Skeletal muscle tissue (tissue), 4 donors: ENCODE results near the gene PTPRR. TPM values are rescaled to one million over a fixed set of nuclear protein-coding genes. Genes with fewer than 3 reads are reported as not detected.

Experiments
- H3K27ac ChIP-seq: one replicate; pipeline ENCODE4 v1.7.0; 2013; ENCODE audit warnings: mild to moderate bottlenecking, low read depth, low read length, inconsistent platforms
- H3K27me3 ChIP-seq, 3 donors: one replicate each; pipeline ENCODE4 v1.7.0; 2013; ENCODE audit warnings: low read length in 3 of 3; ENCODE audit not compliant: control insufficient read depth in 3 of 3, insufficient read depth in 3 of 3
- H3K36me3 ChIP-seq, 3 donors: one replicate each; pipeline ENCODE4 v1.7.0; 2013; ENCODE audit warnings: low read length in 3 of 3; ENCODE audit not compliant: control insufficient read depth in 3 of 3, insufficient read depth in 3 of 3
- H3K4me1 ChIP-seq, 3 donors: one replicate each; pipeline ENCODE4 v1.7.0; 2013; ENCODE audit warnings: low read length in 3 of 3, mild to moderate bottlenecking in 3 of 3; ENCODE audit not compliant: control insufficient read depth in 3 of 3, insufficient read depth in 3 of 3
- H3K4me3 ChIP-seq, 3 donors: one replicate each; pipeline ENCODE4 v1.7.0; 2013; ENCODE audit warnings: low read length in 3 of 3
- H3K9ac ChIP-seq, 3 donors: one replicate each; pipeline ENCODE4 v1.7.0; 2013; ENCODE audit warnings: low read length in 3 of 3, mild to moderate bottlenecking in 3 of 3, moderate library complexity in 2 of 3, low read depth in 1 of 3
- H3K9me3 ChIP-seq, 3 donors: one replicate each; pipeline ENCODE4 v1.7.0; 2013; ENCODE audit warnings: low read length in 3 of 3; ENCODE audit not compliant: control insufficient read depth in 3 of 3
- total RNA-seq: library from RNA; depleted of rRNA; stranded (reverse); fragments of >200 nt; gene quantifications from one replicate; pipeline ENCODE4 v1.2.3, GENCODE V29; 2014
- donor health status: Osteomylitis.

PTPRR gene
- total RNA-seq: 1.0 TPM

- Histone ChIP-seq H3K9ac (no peak within 1 kb of the TSS), H3K27me3 (peaks cover 13 to 18% (median 17%) of the 10 kb centered on the region in 3 donors), H3K27ac (no peak within 1 kb of the TSS), H3K9me3 (no peaks in the 10 kb centered on the region), H3K4me1 (peaks cover 0 to 6% (median 4%) of the 10 kb centered on the region in 3 donors), H3K36me3 (no peaks in the 10 kb centered on the region), H3K4me3 (no peak within 1 kb of the TSS)
Observed at GRCh38 chr12:70920251-70920851, at the start of gene PTPRR. Gene PTPRR (minus strand): TSS chr12:70920738. CDS start chr12:70920390, 348 bp downstream.

GRCh38 chr12:70966996-70967790, 46.7 kb upstream of the PTPRR start:
- Histone ChIP-seq H3K9me3 (no peaks in the 10 kb centered on the region), H3K4me3 (no peak overlapping the region), H3K9ac (no peak overlapping the region), H3K4me1 (no peaks in the 10 kb centered on the region), H3K27ac (no peak overlapping the region), H3K27me3 (no peaks in the 10 kb centered on the region), H3K36me3 (no peaks in the 10 kb centered on the region)

GRCh38 chr12:70966046-70966445, 45.5 kb upstream of the PTPRR start:
- no peaks in the 10 kb centered on the region for H3K4me1 ChIP-seq
- H3K9me3 ChIP-seq: no peaks in the 10 kb centered on the region
- H3K36me3 ChIP-seq: no peaks in the 10 kb centered on the region
- H3K4me3 ChIP-seq: no peak overlapping the region
- no peak overlapping the region for H3K9ac ChIP-seq
- H3K27ac ChIP-seq: no peak overlapping the region
- no peaks in the 10 kb centered on the region for H3K27me3 ChIP-seq

- Histone ChIP-seq H3K4me1 (no peaks in the 10 kb centered on the region), H3K27ac (no peak overlapping the region), H3K4me3 (no peak overlapping the region), H3K27me3 (no peaks in the 10 kb centered on the region), H3K36me3 (no peaks in the 10 kb centered on the region), H3K9me3 (no peaks in the 10 kb centered on the region), H3K9ac (no peak overlapping the region)
Observed at GRCh38 chr12:70964867-70965510, 44.5 kb upstream of the PTPRR start.

- Histone ChIP-seq H3K27me3 (no peaks in the 10 kb centered on the region), H3K4me1 (no peaks in the 10 kb centered on the region), H3K27ac (no peak overlapping the region), H3K4me3 (no peak overlapping the region), H3K36me3 (no peaks in the 10 kb centered on the region), H3K9ac (no peak overlapping the region), H3K9me3 (no peaks in the 10 kb centered on the region)
Observed at GRCh38 chr12:70963081-70963660, 42.6 kb upstream of the PTPRR start.

GRCh38 chr12:70962226-70962794, 41.8 kb upstream of the PTPRR start:
- Histone ChIP-seq H3K4me1 (no peaks in the 10 kb centered on the region), H3K36me3 (no peaks in the 10 kb centered on the region), H3K27ac (no peak overlapping the region), H3K4me3 (no peak overlapping the region), H3K9ac (no peak overlapping the region), H3K9me3 (no peaks in the 10 kb centered on the region), H3K27me3 (no peaks in the 10 kb centered on the region)

GRCh38 chr12:70960484-70960883, 39.9 kb upstream of the PTPRR start:
- no peaks in the 10 kb centered on the region for H3K4me1 ChIP-seq
- H3K27ac ChIP-seq: no peak overlapping the region
- no peaks in the 10 kb centered on the region for H3K27me3 ChIP-seq
- H3K4me3 ChIP-seq: no peak overlapping the region
- H3K36me3 ChIP-seq: no peaks in the 10 kb centered on the region
- H3K9ac ChIP-seq: no peak overlapping the region
- no peaks in the 10 kb centered on the region for H3K9me3 ChIP-seq

- Histone ChIP-seq H3K27me3 (no peaks in the 10 kb centered on the region), H3K9ac (no peak overlapping the region), H3K4me3 (no peak overlapping the region), H3K9me3 (no peaks in the 10 kb centered on the region), H3K4me1 (no peaks in the 10 kb centered on the region), H3K36me3 (no peaks in the 10 kb centered on the region), H3K27ac (no peak overlapping the region)
Observed at GRCh38 chr12:70955415-70955814, 34.9 kb upstream of the PTPRR start.

- Histone ChIP-seq H3K4me1 (no peaks in the 10 kb centered on the region), H3K36me3 (no peaks in the 10 kb centered on the region), H3K27ac (no peak overlapping the region), H3K27me3 (no peaks in the 10 kb centered on the region), H3K9ac (no peak overlapping the region), H3K9me3 (no peaks in the 10 kb centered on the region), H3K4me3 (no peak overlapping the region)
Observed at GRCh38 chr12:70950451-70950850, 29.9 kb upstream of the PTPRR start.
